HG03108 (cell line): ENCODE results near the gene ACTG2.

Source experiments
- ATAC-seq: cut with Tn5 transposase; IDR thresholded peaks from one replicate; pipeline ENCODE4 v1.9.1; 2021; ENCODE audit warnings: moderate library complexity; ENCODE audit not compliant: unreplicated experiment

Gene ACTG2

DNA sequence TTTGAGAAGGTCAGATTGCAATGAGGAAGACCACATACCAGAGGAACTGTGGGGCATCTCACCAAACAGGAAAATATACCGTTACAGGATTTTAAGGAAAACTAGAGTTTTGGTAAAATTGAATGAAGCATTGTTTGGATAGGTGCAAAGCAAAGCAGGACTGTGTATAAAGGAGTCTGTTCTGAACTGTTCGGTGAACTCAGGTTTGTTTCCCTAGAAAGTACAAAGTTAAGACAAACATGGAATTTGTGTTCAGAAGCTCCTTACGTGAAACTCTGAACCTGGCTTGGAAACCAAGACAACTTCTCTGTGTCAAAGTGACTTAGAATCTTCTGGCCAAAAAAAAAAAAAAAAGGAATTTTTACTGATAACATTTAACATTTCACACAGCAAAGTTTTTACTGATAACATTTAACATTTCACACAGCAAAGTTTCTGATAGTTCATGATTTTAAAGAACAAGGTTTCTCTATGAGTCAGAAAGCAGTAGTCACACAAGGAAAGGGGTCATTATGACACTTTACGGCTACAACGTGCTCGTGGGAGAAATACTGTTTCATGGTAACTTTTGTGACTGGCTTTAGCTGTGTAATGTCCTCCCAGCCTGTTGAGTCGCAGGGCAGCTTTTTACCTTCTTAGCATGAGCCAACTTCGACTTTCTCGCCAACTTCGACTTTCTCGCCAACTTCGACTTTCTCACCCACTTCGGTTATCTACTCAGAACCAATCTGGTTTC, 70.7 kb downstream of the ACTG2 start:
- ATAC-seq = peak; percentile 57

DNA sequence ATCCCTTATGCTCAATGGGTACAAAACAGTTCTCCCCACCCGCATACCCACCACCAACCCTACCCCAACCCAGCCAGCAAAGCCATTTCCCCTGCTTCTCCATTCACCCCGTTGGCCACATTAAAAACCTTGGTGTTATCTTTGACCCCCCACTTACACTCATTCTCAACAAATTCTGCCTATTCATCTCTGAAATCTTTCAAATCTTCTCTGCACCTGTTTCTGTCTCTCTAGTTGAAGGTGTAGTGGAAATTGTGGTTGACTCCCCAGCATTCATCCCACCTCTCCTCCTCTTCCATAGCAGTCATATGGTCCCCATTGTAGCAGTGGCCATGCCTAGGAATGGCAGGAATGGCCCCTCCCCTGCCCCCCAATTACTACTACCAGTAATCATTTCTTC, 71.4 kb downstream of the ACTG2 start:
- ATAC-seq = no peak

DNA sequence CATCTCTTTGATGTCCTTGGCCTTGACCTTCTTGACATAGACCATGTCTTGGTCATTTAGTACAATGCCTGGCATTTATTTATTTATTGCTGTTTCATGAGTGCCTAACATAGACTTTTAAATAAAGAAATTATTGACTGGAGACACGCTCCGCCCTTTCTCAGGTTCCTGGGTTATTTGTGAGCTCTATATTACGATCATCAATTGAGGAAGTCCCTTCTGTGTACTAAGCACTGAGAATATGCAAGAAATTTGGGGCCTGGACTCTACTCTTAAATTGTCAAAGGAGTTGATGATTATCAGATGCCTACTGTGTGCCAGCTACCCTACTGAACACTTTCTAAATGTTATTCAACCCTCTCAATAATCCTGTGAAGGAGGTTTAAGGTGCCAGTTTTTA, 72.2 kb downstream of the ACTG2 start:
- no peak for ATAC-seq

GRCh38 chr2:73968357-73968937, 75.6 kb downstream of the ACTG2 start:
- ATAC-seq = no peak

DNA sequence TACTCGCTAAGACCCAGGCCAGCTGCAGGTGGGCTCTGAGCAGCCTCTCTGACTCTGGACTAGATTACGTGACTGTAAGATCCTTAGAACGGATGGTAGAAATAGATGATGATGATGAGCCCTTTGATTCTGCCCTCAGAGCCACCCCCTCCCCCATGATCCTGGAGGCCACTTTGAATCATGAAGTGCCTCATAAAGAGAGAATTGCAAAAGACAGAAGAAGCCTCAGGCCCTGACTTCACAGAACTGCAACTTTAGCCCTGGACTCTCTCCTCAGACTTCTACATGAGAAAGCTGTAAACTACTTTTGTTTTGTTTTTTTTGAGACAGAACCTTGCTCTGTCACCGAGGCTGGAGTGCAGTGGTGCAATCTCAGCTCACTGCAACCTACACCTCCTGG, 76.5 kb downstream of the ACTG2 start:
- no peak for ATAC-seq
